HEK293 (cell line): ENCODE measurements around the gene HOGA1.

Experiments used
- CTCF ChIA-PET: fragments of 350-600 bp; formaldehyde crosslinking; extraction: SDS; loops from one replicate; lab custom pipeline; 2021; ENCODE audit warnings: antibody characterized with exemption; lab: Yijun Ruan, JAX
- POLR2A ChIA-PET: fragments of 300-600 bp; formaldehyde crosslinking; extraction: SDS; loops from one replicate; lab custom pipeline; 2020; ENCODE audit warnings: antibody characterized with exemption, inconsistent platforms; lab: Yijun Ruan, JAX
- H3K27ac ChIP-seq: fragments of 200-500 bp; sonication (Bioruptor generic); 2 replicates; pipeline ENCODE4 v1.5.1; 2014; ENCODE audit warnings: low read depth, low read length, control low read depth, inconsistent platforms; ENCODE audit errors: extremely low read depth
- H3K36me3 ChIP-seq, 2 experiments: fragments of 200-500 bp in 1 of 2; sonication (Bioruptor generic) in 1 of 2; 1 replicate in 1 of 2; 2 replicates in 1 of 2; pipeline ENCODE4 v1.5.1; 2014 to 2017; ENCODE audit warnings: inconsistent platforms in 2 of 2, low read length in 2 of 2; ENCODE audit not compliant: control insufficient read depth in 2 of 2, insufficient read depth in 1 of 2
- H3K4me1 ChIP-seq: fragments of 200-500 bp; sonication (Bioruptor generic); 2 replicates; pipeline ENCODE4 v1.5.1; 2014; ENCODE audit warnings: mild to moderate bottlenecking, low read length, inconsistent platforms; ENCODE audit not compliant: control insufficient read depth, insufficient read depth
- H3K4me3 ChIP-seq: 2 replicates; pipeline ENCODE4 v1.5.1; 2011; ENCODE audit warnings: low read depth, mild to moderate bottlenecking, control low read depth, low read length, moderate library complexity
- H3K9me3 ChIP-seq: fragments of 200-500 bp; sonication (Bioruptor generic); 2 replicates; pipeline ENCODE4 v1.5.1; 2014; ENCODE audit warnings: low read depth, low read length, inconsistent platforms; ENCODE audit not compliant: control insufficient read depth, insufficient read depth
- CTCF ChIP-seq: fragments of 450-650 bp; formaldehyde crosslinking; IDR thresholded peaks from 2 replicates; pipeline ENCODE4 v1.5.1; 2016; ENCODE audit warnings: missing biosample characterization, missing genetic modification characterization
- GLIS1 ChIP-seq: fragments of 450-650 bp; formaldehyde crosslinking; IDR thresholded peaks from 2 replicates; pipeline ENCODE4 v1.5.1; 2016; ENCODE audit warnings: missing biosample characterization, missing genetic modification characterization
- KLF16 ChIP-seq: fragments of 450-650 bp; formaldehyde crosslinking; IDR thresholded peaks from 2 replicates; pipeline ENCODE4 v1.5.1; 2017; ENCODE audit warnings: missing biosample characterization, missing genetic modification characterization
- OVOL3 ChIP-seq: fragments of 450-650 bp; formaldehyde crosslinking; IDR thresholded peaks from 2 replicates; pipeline ENCODE4 v1.5.1; 2016; ENCODE audit warnings: missing biosample characterization, missing genetic modification characterization
- PRDM1 ChIP-seq: fragments of 450-650 bp; formaldehyde crosslinking; IDR thresholded peaks from 2 replicates; pipeline ENCODE4; 2016; ENCODE audit warnings: missing biosample characterization, missing genetic modification characterization
- SCRT2 ChIP-seq: fragments of 450-650 bp; formaldehyde crosslinking; IDR thresholded peaks from 2 replicates; pipeline ENCODE4 v1.5.1; 2016; ENCODE audit warnings: missing biosample characterization, missing genetic modification characterization
- ZIC2 ChIP-seq: fragments of 450-650 bp; formaldehyde crosslinking; IDR thresholded peaks from 2 replicates; pipeline ENCODE4 v1.5.1; 2016; ENCODE audit warnings: missing biosample characterization, missing genetic modification characterization
- ZNF114 ChIP-seq: fragments of 450-650 bp; formaldehyde crosslinking; IDR thresholded peaks from 2 replicates; pipeline ENCODE4 v1.5.0; 2017; ENCODE audit warnings: missing biosample characterization, missing genetic modification characterization
- ZNF133 ChIP-seq: fragments of 450-650 bp; formaldehyde crosslinking; IDR thresholded peaks from 2 replicates; pipeline ENCODE4 v1.5.1; 2016; ENCODE audit warnings: missing biosample characterization, missing genetic modification characterization
- ZNF157 ChIP-seq: fragments of 450-650 bp; formaldehyde crosslinking; IDR thresholded peaks from 2 replicates; pipeline ENCODE4 v1.5.1; 2016; ENCODE audit warnings: missing biosample characterization, missing genetic modification characterization
- ZNF341 ChIP-seq: fragments of 450-650 bp; formaldehyde crosslinking; IDR thresholded peaks from 2 replicates; pipeline ENCODE4; 2016; ENCODE audit warnings: low read depth, missing biosample characterization, missing genetic modification characterization
- ZNF621 ChIP-seq: fragments of 450-650 bp; formaldehyde crosslinking; IDR thresholded peaks from 2 replicates; pipeline ENCODE4 v1.5.1; 2017; ENCODE audit warnings: missing biosample characterization, missing genetic modification characterization
- ZNF664 ChIP-seq: fragments of 450-650 bp; formaldehyde crosslinking; IDR thresholded peaks from 2 replicates; pipeline ENCODE4 v1.5.1; 2016; ENCODE audit warnings: missing biosample characterization, missing genetic modification characterization
- ZNF670 ChIP-seq: fragments of 450-650 bp; formaldehyde crosslinking; IDR thresholded peaks from 2 replicates; pipeline ENCODE4 v1.5.1; 2016; ENCODE audit warnings: missing biosample characterization, missing genetic modification characterization, low read depth
- ZNF692 ChIP-seq: fragments of 450-650 bp; formaldehyde crosslinking; IDR thresholded peaks from 2 replicates; pipeline ENCODE4 v1.5.1; 2016; ENCODE audit warnings: missing biosample characterization, missing genetic modification characterization
- TF ChIP-seq, protein P1 (sequence below): fragments of 450-650 bp; formaldehyde crosslinking; IDR thresholded peaks from 2 replicates; pipeline ENCODE4 v1.5.1; 2016; ENCODE audit warnings: missing biosample characterization, missing genetic modification characterization
- TF ChIP-seq, protein P2 (sequence below): fragments of 450-650 bp; formaldehyde crosslinking; conservative IDR thresholded peaks from 2 replicates; pipeline ENCODE4 v1.5.1; 2016; ENCODE audit warnings: low read depth, missing biosample characterization, missing genetic modification characterization

Gene HOGA1

DNA sequence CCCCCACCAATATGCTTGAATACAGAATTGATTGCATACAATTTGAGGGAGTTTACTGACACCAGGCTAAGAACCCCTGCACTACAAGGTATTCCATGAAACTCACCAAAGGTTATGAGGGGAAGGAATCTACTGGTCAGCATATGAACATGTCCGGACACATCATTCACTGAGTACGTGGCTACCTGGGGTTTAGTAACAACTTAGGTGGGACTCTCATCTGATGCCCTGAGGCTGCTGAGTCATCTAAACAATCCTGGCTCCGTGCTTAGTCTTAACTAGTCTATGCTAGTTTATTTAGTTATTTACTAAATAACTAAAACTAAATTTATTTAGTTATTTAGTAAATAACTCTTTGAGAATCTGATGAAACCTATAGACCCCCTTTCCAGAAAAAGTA lies 67.6 kb downstream of the HOGA1 start (continued):
- TF ChIP-seq KLF16 (no peak), ZNF621 (tag by site-specific recombination) (no peak), ZNF133 (tag by site-specific recombination) (no peak), ZNF157 (tag by site-specific recombination) (no peak)

DNA sequence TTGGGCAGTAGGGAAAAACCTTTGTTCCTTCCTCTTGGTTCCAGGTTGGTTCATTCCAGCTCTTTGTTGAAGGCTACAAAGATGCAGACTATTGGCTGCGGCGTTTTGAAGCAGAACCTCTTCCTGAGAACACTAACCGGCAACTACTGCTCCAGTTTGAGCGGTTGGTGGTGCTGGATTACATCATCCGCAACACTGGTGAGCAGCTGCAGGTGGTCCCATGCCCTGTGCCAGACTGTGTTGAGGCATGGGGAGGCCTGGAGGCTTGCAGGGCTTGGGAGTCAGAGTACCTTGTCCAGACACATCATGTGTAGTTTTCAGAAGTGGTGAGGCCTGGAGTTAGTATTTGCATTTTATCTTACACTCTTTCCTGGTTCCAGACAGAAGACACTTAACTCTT lies 72.6 kb downstream of the HOGA1 start:
- Histone ChIP-seq H3K4me3 (no peak overlapping the region), H3K4me1 (0 out of 2 replicates have a peak, but pooled peaks cover 3% of the 10 kb centered on the region), H3K9me3 (no peaks in the 10 kb centered on the region), H3K36me3 (peaks cover 39 to 75% of the 10 kb centered on the region in 2 experiments), H3K27ac (no peak overlapping the region)
- POLR2A ChIA-PET: no interaction called here
- CTCF ChIA-PET: no interaction called here
- TF ChIP-seq ZNF114 (tag by site-specific recombination): no peak
- no peak for TF ChIP-seq ZNF692 (tag by site-specific recombination)
- TF ChIP-seq, protein P1, sequence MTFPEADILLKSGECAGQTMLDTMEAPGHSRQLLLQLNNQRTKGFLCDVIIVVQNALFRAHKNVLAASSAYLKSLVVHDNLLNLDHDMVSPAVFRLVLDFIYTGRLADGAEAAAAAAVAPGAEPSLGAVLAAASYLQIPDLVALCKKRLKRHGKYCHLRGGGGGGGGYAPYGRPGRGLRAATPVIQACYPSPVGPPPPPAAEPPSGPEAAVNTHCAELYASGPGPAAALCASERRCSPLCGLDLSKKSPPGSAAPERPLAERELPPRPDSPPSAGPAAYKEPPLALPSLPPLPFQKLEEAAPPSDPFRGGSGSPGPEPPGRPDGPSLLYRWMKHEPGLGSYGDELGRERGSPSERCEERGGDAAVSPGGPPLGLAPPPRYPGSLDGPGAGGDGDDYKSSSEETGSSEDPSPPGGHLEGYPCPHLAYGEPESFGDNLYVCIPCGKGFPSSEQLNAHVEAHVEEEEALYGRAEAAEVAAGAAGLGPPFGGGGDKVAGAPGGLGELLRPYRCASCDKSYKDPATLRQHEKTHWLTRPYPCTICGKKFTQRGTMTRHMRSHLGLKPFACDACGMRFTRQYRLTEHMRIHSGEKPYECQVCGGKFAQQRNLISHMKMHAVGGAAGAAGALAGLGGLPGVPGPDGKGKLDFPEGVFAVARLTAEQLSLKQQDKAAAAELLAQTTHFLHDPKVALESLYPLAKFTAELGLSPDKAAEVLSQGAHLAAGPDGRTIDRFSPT (tag by site-specific recombination): no peak
- no peak for TF ChIP-seq CTCF (tag by site-specific recombination)
- TF ChIP-seq SCRT2 (tag by site-specific recombination): 0 out of 2 replicates have a peak, but pooled peaks have one; percentile 12
- TF ChIP-seq ZIC2 (tag by site-specific recombination): peak; percentile 88
- TF ChIP-seq, protein P2, sequence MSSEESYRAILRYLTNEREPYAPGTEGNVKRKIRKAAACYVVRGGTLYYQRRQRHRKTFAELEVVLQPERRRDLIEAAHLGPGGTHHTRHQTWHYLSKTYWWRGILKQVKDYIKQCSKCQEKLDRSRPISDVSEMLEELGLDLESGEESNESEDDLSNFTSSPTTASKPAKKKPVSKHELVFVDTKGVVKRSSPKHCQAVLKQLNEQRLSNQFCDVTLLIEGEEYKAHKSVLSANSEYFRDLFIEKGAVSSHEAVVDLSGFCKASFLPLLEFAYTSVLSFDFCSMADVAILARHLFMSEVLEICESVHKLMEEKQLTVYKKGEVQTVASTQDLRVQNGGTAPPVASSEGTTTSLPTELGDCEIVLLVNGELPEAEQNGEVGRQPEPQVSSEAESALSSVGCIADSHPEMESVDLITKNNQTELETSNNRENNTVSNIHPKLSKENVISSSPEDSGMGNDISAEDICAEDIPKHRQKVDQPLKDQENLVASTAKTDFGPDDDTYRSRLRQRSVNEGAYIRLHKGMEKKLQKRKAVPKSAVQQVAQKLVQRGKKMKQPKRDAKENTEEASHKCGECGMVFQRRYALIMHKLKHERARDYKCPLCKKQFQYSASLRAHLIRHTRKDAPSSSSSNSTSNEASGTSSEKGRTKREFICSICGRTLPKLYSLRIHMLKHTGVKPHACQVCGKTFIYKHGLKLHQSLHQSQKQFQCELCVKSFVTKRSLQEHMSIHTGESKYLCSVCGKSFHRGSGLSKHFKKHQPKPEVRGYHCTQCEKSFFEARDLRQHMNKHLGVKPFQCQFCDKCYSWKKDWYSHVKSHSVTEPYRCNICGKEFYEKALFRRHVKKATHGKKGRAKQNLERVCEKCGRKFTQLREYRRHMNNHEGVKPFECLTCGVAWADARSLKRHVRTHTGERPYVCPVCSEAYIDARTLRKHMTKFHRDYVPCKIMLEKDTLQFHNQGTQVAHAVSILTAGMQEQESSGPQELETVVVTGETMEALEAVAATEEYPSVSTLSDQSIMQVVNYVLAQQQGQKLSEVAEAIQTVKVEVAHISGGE (tag by site-specific recombination): no peak
- no peak for TF ChIP-seq ZNF341 (tag by site-specific recombination)
- no peak for TF ChIP-seq OVOL3 (tag by site-specific recombination)
- TF ChIP-seq GLIS1 (tag by site-specific recombination): peak; percentile 26; the same call in 1 of the 2 replicates

DNA sequence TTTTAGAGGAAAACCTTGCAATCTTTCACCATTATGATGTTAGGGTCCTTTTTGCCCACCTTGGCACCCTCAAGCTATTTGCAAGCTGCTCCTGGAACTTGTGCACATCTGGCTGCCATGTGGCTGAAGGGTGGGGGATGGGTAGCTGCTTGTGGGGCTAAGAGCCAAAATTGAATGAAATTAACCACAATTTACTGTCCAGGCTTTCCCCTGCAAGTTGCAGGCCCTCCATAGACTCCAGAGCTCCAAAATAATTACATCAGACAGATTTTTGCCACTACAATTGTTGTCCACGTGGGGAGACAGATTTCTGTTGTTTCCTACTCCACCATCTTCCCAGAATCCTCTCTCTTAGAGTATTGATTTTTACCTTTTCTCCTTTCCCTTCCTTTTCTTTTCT lies 75.4 kb downstream of the HOGA1 start:
- 0 out of 2 replicates have a peak, but pooled peaks cover 3% of the 10 kb centered on the region for H3K4me1 ChIP-seq
- H3K9me3 ChIP-seq: no peaks in the 10 kb centered on the region
- H3K36me3 ChIP-seq: peaks cover 49 to 71% of the 10 kb centered on the region in 2 experiments
- no peak overlapping the region for H3K27ac ChIP-seq
- no peak for TF ChIP-seq ZNF664
- peak; percentile 43; the same call in 1 of the 2 replicates for TF ChIP-seq PRDM1 (tag by site-specific recombination)
- no peak for TF ChIP-seq ZNF670 (tag by site-specific recombination)
- ChIA-PET POLR2A (interaction anchor here (0.7 kb wide), 1 partner anchor 168 kb away, joined by 3 read pairs; no protein-coding TSS in a partner anchor), CTCF (interaction anchor here (0.6 kb wide), 2 partner anchors 18 to 55 kb away, joined by 3 read pairs; no protein-coding TSS in a partner anchor)
- no peak overlapping the region for H3K4me3 ChIP-seq
